Parathyroid adenoma (tissue), 2 donors: ENCODE data around the gene ZDHHC22.
A peak's percentile ranks its signal among the peaks of the same experiment; 100 is the strongest.

Experiments used
- H2AFZ ChIP-seq: fragments of 300-600 bp; sonication (generic); one replicate; pipeline ENCODE4 v1.7.0; 2017; ENCODE audit warnings: antibody characterized with exemption, mild to moderate bottlenecking
- H3K27ac ChIP-seq: fragments of 300-600 bp; sonication (generic); one replicate; pipeline ENCODE4 v1.7.0; 2017
- H3K27me3 ChIP-seq: fragments of 300-600 bp; sonication (generic); one replicate; pipeline ENCODE4 v1.7.0; 2017; ENCODE audit warnings: low read length; ENCODE audit not compliant: control insufficient read depth, insufficient read depth
- H3K36me3 ChIP-seq: fragments of 300-600 bp; sonication (generic); one replicate; pipeline ENCODE4 v1.7.0; 2017; ENCODE audit warnings: low read length; ENCODE audit not compliant: control insufficient read depth, insufficient read depth
- H3K4me1 ChIP-seq: fragments of 300-600 bp; sonication (generic); one replicate; pipeline ENCODE4 v1.7.0; 2017; ENCODE audit warnings: control low read depth
- H3K4me2 ChIP-seq: fragments of 300-600 bp; sonication (generic); one replicate; pipeline ENCODE4 v1.7.0; 2017; ENCODE audit warnings: low read length
- H3K4me3 ChIP-seq: fragments of 300-600 bp; sonication (generic); one replicate; pipeline ENCODE4 v1.7.0; 2017; ENCODE audit warnings: low read depth, low read length
- H3K79me2 ChIP-seq: fragments of 300-600 bp; sonication (generic); one replicate; pipeline ENCODE4 v1.7.0; 2017; ENCODE audit warnings: control low read depth
- H3K9ac ChIP-seq: fragments of 300-600 bp; sonication (generic); one replicate; pipeline ENCODE4 v1.7.0; 2017; ENCODE audit warnings: mild to moderate bottlenecking
- H3K9me3 ChIP-seq: fragments of 300-600 bp; sonication (generic); one replicate; pipeline ENCODE4 v1.7.0; 2017; ENCODE audit warnings: low read length; ENCODE audit not compliant: control insufficient read depth
- TF ChIP-seq, protein P1 (sequence below): fragments of 300-600 bp; sonication (generic); IDR thresholded peaks from one replicate; pipeline ENCODE4 v1.7.0; 2017; ENCODE audit warnings: antibody characterized with exemption, mild to moderate bottlenecking
- donor health status: primary hyperparathyroidism.

The ZDHHC22 gene

DNA sequence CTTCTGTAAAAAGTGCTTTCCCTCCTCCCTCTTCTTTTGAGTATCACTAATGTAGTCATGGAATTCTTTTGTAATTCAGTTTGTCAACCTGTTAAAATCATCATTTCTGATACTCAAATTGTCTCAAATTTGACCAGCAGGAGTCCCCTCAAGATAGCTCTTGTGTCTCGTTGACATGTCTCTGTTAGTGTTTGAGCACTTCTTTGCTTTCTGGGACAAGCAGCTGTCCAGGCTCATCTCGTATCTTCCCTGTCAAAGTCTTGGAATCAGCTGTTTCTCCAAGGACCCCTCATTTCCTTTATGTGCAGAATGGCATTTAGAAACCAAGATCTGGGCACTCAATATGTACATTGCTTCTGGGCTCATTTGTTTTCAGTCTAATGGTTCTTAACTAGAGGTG lies 32.8 kb downstream of the ZDHHC22 start:
- peaks cover 32% of the 10 kb centered on the region for H3K4me1 ChIP-seq
- no peaks in the 10 kb centered on the region for H3K27me3 ChIP-seq
- no peak overlapping the region for H3K4me2 ChIP-seq
- H3K27ac ChIP-seq: no peak overlapping the region
- no peak overlapping the region for H3K4me3 ChIP-seq
- no peaks in the 10 kb centered on the region for H3K36me3 ChIP-seq
- no peaks in the 10 kb centered on the region for H3K9me3 ChIP-seq
- H2AFZ ChIP-seq: no peak overlapping the region
- TF ChIP-seq, protein P1, sequence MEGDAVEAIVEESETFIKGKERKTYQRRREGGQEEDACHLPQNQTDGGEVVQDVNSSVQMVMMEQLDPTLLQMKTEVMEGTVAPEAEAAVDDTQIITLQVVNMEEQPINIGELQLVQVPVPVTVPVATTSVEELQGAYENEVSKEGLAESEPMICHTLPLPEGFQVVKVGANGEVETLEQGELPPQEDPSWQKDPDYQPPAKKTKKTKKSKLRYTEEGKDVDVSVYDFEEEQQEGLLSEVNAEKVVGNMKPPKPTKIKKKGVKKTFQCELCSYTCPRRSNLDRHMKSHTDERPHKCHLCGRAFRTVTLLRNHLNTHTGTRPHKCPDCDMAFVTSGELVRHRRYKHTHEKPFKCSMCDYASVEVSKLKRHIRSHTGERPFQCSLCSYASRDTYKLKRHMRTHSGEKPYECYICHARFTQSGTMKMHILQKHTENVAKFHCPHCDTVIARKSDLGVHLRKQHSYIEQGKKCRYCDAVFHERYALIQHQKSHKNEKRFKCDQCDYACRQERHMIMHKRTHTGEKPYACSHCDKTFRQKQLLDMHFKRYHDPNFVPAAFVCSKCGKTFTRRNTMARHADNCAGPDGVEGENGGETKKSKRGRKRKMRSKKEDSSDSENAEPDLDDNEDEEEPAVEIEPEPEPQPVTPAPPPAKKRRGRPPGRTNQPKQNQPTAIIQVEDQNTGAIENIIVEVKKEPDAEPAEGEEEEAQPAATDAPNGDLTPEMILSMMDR: peak; percentile 25
- no peak overlapping the region for H3K9ac ChIP-seq
- peaks cover 15% of the 10 kb centered on the region for H3K79me2 ChIP-seq

DNA sequence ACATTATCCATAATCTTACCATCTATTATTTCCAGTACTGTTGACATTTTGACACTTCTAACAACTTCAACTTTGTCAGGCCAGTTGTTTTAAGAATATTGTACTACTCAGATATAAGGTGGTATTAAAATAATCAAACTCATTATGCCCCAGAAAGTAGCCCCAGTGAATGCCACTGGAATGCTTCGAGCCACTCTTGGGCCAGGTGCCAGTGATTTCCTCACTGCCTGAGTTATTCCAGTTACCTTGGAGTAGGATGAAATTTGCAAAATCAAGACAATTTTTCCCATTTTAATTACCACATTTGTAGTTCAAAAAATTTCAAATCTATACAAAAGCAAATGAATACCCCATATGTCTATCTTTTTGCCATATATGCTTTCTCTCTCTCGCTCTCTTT lies 34.4 kb downstream of the ZDHHC22 start:
- Histone ChIP-seq H3K9ac (no peak overlapping the region), H3K4me1 (peaks cover 32% of the 10 kb centered on the region), H3K27me3 (no peaks in the 10 kb centered on the region), H3K4me3 (no peak overlapping the region), H3K79me2 (peaks cover 25% of the 10 kb centered on the region), H3K4me2 (no peak overlapping the region), H3K9me3 (no peaks in the 10 kb centered on the region), H3K36me3 (no peaks in the 10 kb centered on the region), H3K27ac (peak overlapping the region; percentile 78), H2AFZ (no peak overlapping the region)
- TF ChIP-seq, protein P1: no peak

DNA sequence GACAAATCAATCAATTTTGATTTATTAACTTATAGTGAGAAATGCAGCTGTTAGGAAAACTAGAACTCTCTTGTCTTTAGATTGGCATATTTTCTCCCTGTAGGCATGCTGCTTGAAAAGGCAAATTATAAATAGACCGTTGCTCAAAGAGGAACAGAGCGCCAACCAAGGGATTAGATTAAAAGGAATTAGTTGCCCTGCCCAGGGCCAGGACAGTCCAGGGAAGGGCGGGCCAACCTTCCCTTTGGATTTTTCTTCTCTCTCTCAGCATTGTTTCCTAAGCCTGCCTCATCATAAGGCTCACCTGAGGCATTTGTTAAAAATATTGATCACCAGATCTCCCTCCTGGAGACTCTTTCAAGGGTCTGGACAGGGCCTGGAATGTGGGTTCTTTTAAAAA lies 34.9 kb downstream of the ZDHHC22 start:
- Histone ChIP-seq H3K9ac (no peak overlapping the region), H3K27ac (peak overlapping the region; percentile 78), H3K79me2 (peaks cover 30% of the 10 kb centered on the region), H3K36me3 (no peaks in the 10 kb centered on the region), H3K9me3 (no peaks in the 10 kb centered on the region), H3K4me3 (no peak overlapping the region), H3K4me1 (peaks cover 31% of the 10 kb centered on the region), H2AFZ (no peak overlapping the region), H3K4me2 (no peak overlapping the region), H3K27me3 (no peaks in the 10 kb centered on the region)
- TF ChIP-seq, protein P1: no peak

DNA sequence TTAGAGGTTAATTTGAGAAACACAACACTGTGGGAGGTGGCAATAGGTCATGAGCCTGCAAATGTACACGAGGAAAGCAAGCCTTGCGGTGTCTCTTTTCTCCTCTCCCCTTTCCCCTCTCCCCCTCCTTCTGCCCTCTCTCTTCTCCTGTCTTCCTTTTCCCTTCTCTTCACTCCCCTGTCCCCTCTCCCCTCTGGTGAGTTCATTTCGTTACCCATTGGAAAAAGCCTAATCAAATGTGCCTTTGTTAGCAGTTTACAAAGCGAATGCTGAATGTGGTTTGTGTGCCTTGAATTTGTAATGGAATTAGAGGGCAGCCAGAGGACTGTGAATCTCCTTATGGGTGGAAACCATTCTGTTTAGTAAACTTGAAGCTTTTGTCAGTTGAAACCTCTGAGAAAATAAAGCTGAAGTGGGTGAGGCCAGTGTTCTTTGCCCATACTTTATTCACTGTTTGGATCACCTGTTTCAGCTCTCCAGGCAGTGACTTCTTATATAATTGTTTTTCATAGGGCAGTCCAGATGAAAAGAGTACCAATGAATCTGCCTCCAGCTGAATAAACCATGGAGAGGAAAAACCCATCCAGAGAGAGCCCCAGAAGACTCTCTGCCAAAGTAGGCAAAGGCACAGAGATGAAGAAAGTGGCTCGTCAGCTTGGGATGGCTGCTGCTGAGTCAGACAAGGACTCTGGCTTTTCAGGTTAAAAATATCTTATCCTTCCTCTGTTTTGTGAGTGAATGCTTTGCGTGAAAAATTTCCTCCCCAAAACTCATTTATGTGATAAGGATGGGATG lies 36.2 kb downstream of the ZDHHC22 start:
- peak overlapping the region; percentile 15 for H3K4me2 ChIP-seq
- peak overlapping the region; percentile 78 for H3K27ac ChIP-seq
- no peak overlapping the region for H3K4me3 ChIP-seq
- H3K9me3 ChIP-seq: no peaks in the 10 kb centered on the region
- H3K27me3 ChIP-seq: no peaks in the 10 kb centered on the region
- no peaks in the 10 kb centered on the region for H3K36me3 ChIP-seq
- no peak overlapping the region for H2AFZ ChIP-seq
- peaks cover 43% of the 10 kb centered on the region for H3K79me2 ChIP-seq
- H3K4me1 ChIP-seq: peaks cover 28% of the 10 kb centered on the region
- TF ChIP-seq, protein P1: no peak
- no peak overlapping the region for H3K9ac ChIP-seq

DNA sequence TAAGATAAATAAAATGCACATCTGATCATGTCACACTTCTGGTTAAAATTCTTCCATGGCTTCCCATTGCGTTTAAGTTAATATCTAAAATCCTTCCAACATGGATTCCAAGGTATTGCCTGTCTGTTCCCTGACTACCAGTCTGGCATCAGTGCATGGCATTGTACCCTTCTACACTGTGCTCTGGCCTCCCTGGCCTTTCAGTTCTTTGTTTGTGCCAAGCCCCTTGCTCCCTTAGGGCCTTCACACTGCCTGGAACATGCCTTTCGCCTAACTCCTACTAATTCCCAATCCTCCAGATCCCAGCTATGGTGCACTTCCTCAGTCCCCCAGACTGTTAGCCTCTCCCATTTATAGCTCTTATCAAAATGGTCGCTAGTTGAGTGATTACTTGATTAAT lies 37.2 kb downstream of the ZDHHC22 start:
- Histone ChIP-seq H3K4me2 (no peak overlapping the region), H3K79me2 (peaks cover 45% of the 10 kb centered on the region), H3K36me3 (no peaks in the 10 kb centered on the region), H3K27me3 (no peaks in the 10 kb centered on the region), H3K4me3 (no peak overlapping the region), H3K27ac (peak overlapping the region; percentile 78), H3K9ac (no peak overlapping the region), H2AFZ (no peak overlapping the region), H3K4me1 (peaks cover 26% of the 10 kb centered on the region), H3K9me3 (no peaks in the 10 kb centered on the region)
- TF ChIP-seq, protein P1: no peak
